ENCODE results near the gene PARN. TPM values are rescaled to one million over a fixed set of nuclear protein-coding genes. Genes with fewer than 3 reads are reported as not detected.
"Not testable (repeated sequence)": the region's sequence is repeated elsewhere in the genome, so short reads cannot be mapped to it uniquely, and the experiment has no call there.

Gene PARN
- total RNA-seq, 1 donor from 2014 or later, result 24.5 TPM

DNA sequence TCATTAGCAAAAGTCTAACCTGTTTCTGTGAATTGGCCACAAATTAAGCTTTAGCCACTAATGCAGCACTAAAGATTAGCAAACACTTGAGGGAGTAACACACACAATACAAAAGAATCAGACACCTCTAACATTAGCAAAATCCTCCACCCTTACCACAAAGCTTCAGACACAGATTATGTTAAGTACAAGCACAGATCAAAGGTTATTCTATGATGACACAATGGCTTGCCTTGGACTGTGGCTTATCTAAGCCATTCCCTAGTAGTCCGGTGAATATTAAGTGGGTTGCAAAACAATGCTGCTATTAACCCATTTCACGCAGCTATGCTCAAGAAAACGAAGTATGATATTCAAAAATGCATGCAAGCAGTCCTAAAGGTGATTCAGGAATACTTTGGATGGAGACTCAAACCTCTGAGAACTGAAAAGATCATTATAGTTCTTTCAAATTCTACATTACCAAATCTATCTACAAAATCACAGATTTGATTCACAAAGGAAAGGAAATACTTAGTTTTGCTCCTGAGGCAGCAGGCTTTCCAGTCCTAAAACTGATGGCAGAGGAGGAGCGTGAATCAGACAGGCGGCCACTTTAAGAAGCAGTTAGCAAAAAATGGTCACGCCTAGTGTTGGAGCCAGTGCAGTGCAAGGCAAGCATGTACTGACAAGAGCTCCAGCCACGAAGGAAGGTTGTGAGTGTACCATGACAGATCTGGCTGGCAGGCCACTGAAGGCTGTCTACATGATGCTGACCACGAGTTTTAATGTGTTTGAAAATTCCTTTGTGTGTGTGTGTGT is 67.2 kb downstream of the PARN start:
- H3K27ac ChIP-seq (ENCODE audit: low read depth, low read length), result no peak overlapping the region
- peaks cover 0 to 22% (median 0%) of the 10 kb centered on the region in 3 donors for H3K4me1 ChIP-seq (ENCODE audit: control insufficient read depth in 3 of 3, insufficient read depth in 3 of 3, low read length in 3 of 3)
- no peaks in the 10 kb centered on the region for H3K9me3 ChIP-seq (ENCODE audit: control insufficient read depth in 3 of 3, low read length in 3 of 3)
- peaks cover 0 to 3% (median 2%) of the 10 kb centered on the region in 3 donors for H3K36me3 ChIP-seq (ENCODE audit: control insufficient read depth in 3 of 3, insufficient read depth in 3 of 3, low read length in 3 of 3)
- no peak overlapping the region for H3K9ac ChIP-seq (ENCODE audit: low read depth in 1 of 3, low read length in 3 of 3)
- H3K4me3 ChIP-seq (ENCODE audit: low read length in 3 of 3), result no peak overlapping the region
- no peaks in the 10 kb centered on the region for H3K27me3 ChIP-seq (ENCODE audit: control insufficient read depth in 3 of 3, insufficient read depth in 3 of 3, low read length in 3 of 3)

DNA sequence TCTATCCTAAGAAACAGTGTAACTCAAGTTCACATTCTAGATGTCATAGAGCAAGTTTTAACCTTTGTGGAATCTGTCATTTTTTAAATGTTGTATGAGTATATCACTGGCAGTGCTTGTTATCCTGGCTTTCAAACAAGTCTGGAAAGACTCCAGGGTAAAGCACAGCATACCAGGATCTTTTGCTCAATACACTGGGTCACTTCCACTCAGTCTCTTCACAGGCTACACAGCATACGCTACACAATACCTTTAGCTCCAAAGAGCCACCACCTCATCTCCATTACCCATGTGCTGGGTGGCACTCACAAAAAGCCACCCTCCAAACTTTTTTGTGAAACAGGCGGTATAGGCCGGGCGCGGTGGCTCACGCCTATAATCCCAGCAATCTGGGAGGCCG is 69.5 kb downstream of the PARN start:
- Histone ChIP-seq H3K27me3 (ENCODE audit: control insufficient read depth in 3 of 3, insufficient read depth in 3 of 3, low read length in 3 of 3) (no peaks in the 10 kb centered on the region), H3K36me3 (ENCODE audit: control insufficient read depth in 3 of 3, insufficient read depth in 3 of 3, low read length in 3 of 3) (peaks cover 0 to 2% (median 0%) of the 10 kb centered on the region in 3 donors), H3K4me1 (ENCODE audit: control insufficient read depth in 3 of 3, insufficient read depth in 3 of 3, low read length in 3 of 3) (peaks cover 0 to 20% (median 0%) of the 10 kb centered on the region in 3 donors), H3K9ac (ENCODE audit: low read depth in 1 of 3, low read length in 3 of 3) (no peak overlapping the region), H3K4me3 (ENCODE audit: low read length in 3 of 3) (no peak overlapping the region), H3K27ac (ENCODE audit: low read depth, low read length) (no peak overlapping the region), H3K9me3 (ENCODE audit: control insufficient read depth in 3 of 3, low read length in 3 of 3) (no peaks in the 10 kb centered on the region)

DNA sequence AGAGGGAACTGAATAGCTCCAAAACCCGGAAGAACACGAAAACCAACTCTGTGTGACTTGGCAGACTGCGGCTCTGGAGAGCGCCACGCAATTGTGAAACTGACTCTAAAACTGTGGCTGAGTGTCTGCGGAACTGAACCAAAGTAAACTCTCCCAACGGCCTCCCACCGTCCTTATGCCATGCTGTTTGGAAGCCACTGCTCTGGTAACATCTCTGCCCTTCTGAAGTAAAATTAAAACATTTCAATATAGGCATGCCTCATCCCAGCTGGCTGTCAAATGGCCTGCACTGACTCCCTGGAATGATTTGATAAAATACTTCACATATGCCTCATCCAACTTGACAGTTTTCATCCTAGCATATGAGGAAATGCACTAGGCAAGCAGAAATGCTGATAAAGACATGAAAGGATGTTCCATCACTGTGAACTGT is 70.2 kb downstream of the PARN start:
- H3K27ac ChIP-seq (ENCODE audit: low read depth, low read length), result no peak overlapping the region

DNA sequence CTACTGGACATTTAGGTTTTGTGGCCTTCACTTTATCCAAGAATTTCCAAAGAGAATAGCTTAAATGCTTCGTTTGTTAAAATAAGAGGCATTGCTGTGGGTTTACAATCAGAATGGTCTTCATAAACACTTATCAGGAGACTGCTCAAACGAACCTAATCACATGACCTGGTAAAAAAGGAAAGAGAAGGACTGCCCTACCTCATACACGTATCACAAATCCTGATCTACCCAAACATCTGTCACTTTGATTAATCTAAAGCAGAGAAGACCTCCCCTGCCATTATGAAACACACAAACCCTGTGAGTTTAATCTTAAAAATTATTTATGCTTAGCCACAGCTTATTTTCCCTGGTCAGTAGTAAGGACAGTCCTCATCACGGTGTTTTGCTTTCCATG is 76.6 kb downstream of the PARN start:
- H3K27ac ChIP-seq (ENCODE audit: low read depth, low read length), result no peak overlapping the region
- H3K27me3 ChIP-seq (ENCODE audit: control insufficient read depth in 3 of 3, insufficient read depth in 3 of 3, low read length in 3 of 3), result no peaks in the 10 kb centered on the region
- no peaks in the 10 kb centered on the region for H3K36me3 ChIP-seq (ENCODE audit: control insufficient read depth in 3 of 3, insufficient read depth in 3 of 3, low read length in 3 of 3)
- peaks cover 10 to 17% (median 14%) of the 10 kb centered on the region in 3 donors for H3K4me1 ChIP-seq (ENCODE audit: control insufficient read depth in 3 of 3, insufficient read depth in 3 of 3, low read length in 3 of 3)
- H3K9me3 ChIP-seq (ENCODE audit: control insufficient read depth in 3 of 3, low read length in 3 of 3), result no peaks in the 10 kb centered on the region
- H3K4me3 ChIP-seq (ENCODE audit: low read length in 3 of 3), result no peak overlapping the region
- no peak overlapping the region for H3K9ac ChIP-seq (ENCODE audit: low read depth in 1 of 3, low read length in 3 of 3)

More for the DNA sequence above, 70.2 kb downstream of the PARN start:
- H3K9ac ChIP-seq (ENCODE audit: low read depth in 1 of 3, low read length in 3 of 3), result peak overlapping the region in 1 of 3 donors; percentile 14
- H3K9me3 ChIP-seq (ENCODE audit: control insufficient read depth in 3 of 3, low read length in 3 of 3), result no peaks in the 10 kb centered on the region
- H3K4me3 ChIP-seq (ENCODE audit: low read length in 3 of 3), result no peak overlapping the region
- no peaks in the 10 kb centered on the region for H3K27me3 ChIP-seq (ENCODE audit: control insufficient read depth in 3 of 3, insufficient read depth in 3 of 3, low read length in 3 of 3)
- peaks cover 0 to 15% (median 0%) of the 10 kb centered on the region in 3 donors for H3K4me1 ChIP-seq (ENCODE audit: control insufficient read depth in 3 of 3, insufficient read depth in 3 of 3, low read length in 3 of 3)
- peaks cover 0 to 2% (median 0%) of the 10 kb centered on the region in 3 donors for H3K36me3 ChIP-seq (ENCODE audit: control insufficient read depth in 3 of 3, insufficient read depth in 3 of 3, low read length in 3 of 3)

DNA sequence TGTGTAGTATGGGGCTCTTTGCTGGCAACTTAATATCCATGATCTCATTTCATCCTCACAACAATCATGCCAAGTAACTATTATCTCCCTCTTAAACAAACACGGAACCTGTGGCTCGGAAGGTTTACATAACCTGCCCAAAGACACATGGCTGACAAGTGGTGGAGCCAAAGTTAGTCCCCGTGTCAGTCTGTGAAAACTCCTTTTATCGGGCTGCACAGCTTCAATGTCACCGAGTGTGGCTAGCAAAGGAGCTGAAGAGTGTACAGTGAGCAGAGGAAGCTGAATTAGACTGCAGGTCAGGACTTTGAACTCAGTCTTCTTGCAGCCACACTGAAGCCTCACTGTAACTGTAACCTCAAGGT is 80.3 kb downstream of the PARN start:
- Histone ChIP-seq H3K4me1 (ENCODE audit: control insufficient read depth in 3 of 3, insufficient read depth in 3 of 3, low read length in 3 of 3) (peaks cover 10 to 17% (median 14%) of the 10 kb centered on the region in 3 donors), H3K27ac (ENCODE audit: low read depth, low read length) (peak overlapping the region; percentile 10), H3K36me3 (ENCODE audit: control insufficient read depth in 3 of 3, insufficient read depth in 3 of 3, low read length in 3 of 3) (no peaks in the 10 kb centered on the region)

DNA sequence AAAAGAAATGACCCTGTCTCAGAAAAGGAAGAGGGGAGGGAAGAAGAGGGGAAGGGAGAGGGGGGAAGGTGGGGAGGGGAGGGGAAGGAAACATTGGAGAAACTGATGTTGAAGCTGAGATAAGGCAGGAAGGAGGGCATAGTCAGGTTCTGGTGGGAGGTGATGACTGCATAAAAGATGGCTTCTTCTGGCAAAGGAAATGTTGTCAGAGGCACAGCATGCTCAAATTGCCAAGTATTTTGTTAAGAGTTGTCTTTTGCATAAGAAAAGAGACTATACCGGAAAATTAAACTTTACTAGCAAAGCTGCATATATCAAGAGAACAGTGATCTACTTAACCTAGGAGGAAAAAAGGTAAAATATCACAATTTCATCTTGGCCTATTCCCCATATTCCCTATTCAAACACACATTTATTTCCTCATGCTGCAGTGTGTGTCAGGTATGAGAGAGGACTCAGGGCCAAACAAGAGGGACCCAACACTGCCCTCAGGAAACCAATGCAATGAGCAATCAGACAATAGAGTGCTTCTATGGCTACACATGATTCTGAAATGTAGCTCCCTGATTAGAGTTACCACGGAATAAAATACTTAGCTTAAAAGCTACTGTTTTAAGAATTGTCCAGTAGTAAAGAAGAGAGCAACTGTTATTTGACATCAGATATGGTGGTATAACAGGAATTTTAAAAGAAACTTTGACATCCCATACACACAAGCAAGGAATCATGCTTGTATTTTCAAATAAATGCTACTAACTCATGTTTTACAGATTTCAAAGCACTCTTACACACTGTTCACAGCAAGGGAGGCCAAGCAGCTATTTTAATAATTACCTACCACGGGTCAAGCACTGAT is 80.9 kb downstream of the PARN start:
- H3K4me3 ChIP-seq (ENCODE audit: low read length in 3 of 3), result no peak overlapping the region
- peaks cover 10 to 17% (median 14%) of the 10 kb centered on the region in 3 donors for H3K4me1 ChIP-seq (ENCODE audit: control insufficient read depth in 3 of 3, insufficient read depth in 3 of 3, low read length in 3 of 3)
- H3K9ac ChIP-seq (ENCODE audit: low read depth in 1 of 3, low read length in 3 of 3), result peak overlapping the region in 1 of 3 donors; percentile 73
- H3K9me3 ChIP-seq (ENCODE audit: control insufficient read depth in 3 of 3, low read length in 3 of 3), result no peaks in the 10 kb centered on the region
- H3K36me3 ChIP-seq (ENCODE audit: control insufficient read depth in 3 of 3, insufficient read depth in 3 of 3, low read length in 3 of 3), result peaks cover 0 to under 1% (median 0%) of the 10 kb centered on the region in 3 donors
- H3K27ac ChIP-seq (ENCODE audit: low read depth, low read length), result peak overlapping the region; percentile 10
- H3K27me3 ChIP-seq (ENCODE audit: control insufficient read depth in 3 of 3, insufficient read depth in 3 of 3, low read length in 3 of 3), result no peaks in the 10 kb centered on the region

More for the DNA sequence above, 80.3 kb downstream of the PARN start:
- Histone ChIP-seq H3K9ac (ENCODE audit: low read depth in 1 of 3, low read length in 3 of 3) (peak overlapping the region in 1 of 3 donors; percentile 73), H3K4me3 (ENCODE audit: low read length in 3 of 3) (peak overlapping the region in 1 of 3 donors; percentile 37), H3K9me3 (ENCODE audit: control insufficient read depth in 3 of 3, low read length in 3 of 3) (no peaks in the 10 kb centered on the region), H3K27me3 (ENCODE audit: control insufficient read depth in 3 of 3, insufficient read depth in 3 of 3, low read length in 3 of 3) (no peaks in the 10 kb centered on the region)

DNA sequence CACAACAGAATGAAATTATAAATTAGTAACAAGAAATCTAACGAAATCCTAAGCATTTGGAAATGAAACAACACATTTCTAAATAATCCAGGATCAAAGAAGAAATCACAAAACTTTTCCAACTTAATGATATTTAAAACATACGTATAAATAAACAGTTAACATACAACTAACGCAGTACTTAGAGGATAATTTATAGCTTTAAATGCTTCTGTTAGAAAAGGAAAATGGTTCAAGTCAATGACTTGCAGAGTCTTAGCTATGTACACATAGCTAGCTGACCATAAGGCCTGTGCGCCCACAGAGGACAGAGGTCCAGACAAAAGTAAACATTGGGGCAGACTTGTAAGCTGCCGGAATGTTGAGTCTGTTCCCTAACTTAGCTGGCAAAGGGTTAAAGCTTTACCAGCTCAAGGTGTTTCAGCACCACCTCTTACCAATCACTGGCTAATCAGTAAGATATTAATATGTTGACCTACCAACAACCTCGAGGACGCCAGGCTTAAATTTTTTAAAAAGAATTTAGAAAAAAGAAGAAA is 84.6 kb downstream of the PARN start:
- peaks cover 0 to 5% (median 0%) of the 10 kb centered on the region in 3 donors for H3K36me3 ChIP-seq (ENCODE audit: control insufficient read depth in 3 of 3, insufficient read depth in 3 of 3, low read length in 3 of 3)
- no peak overlapping the region for H3K4me3 ChIP-seq (ENCODE audit: low read length in 3 of 3)
- no peak overlapping the region for H3K9ac ChIP-seq (ENCODE audit: low read depth in 1 of 3, low read length in 3 of 3)
- no peak overlapping the region for H3K27ac ChIP-seq (ENCODE audit: low read depth, low read length)
- no peaks in the 10 kb centered on the region for H3K9me3 ChIP-seq (ENCODE audit: control insufficient read depth in 3 of 3, low read length in 3 of 3)
- H3K27me3 ChIP-seq (ENCODE audit: control insufficient read depth in 3 of 3, insufficient read depth in 3 of 3, low read length in 3 of 3), result no peaks in the 10 kb centered on the region
- peaks cover 9 to 12% (median 10%) of the 10 kb centered on the region in 3 donors for H3K4me1 ChIP-seq (ENCODE audit: control insufficient read depth in 3 of 3, insufficient read depth in 3 of 3, low read length in 3 of 3)

DNA sequence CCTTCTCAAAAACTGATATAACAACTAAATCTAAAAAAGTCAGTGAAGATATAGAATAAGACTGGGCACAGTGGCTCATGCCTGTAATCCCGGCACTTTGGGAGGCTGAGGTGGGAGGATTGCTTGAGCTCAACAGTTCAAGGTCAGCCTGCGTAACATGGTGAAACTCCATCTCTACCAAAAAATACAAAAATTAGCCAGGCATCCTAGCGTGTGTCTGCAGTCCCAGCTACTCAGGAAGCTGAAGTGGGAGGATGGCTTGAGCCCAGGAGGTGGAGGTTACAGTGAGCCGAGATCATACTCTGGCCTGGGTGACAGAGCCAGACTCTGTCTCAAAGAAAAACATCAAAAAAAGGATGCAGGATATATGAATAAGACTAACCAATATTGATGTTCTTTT is 85.2 kb downstream of the PARN start:
- H3K9me3 ChIP-seq (ENCODE audit: control insufficient read depth in 3 of 3, low read length in 3 of 3); H3K9ac ChIP-seq (ENCODE audit: low read depth in 1 of 3, low read length in 3 of 3); H3K36me3 ChIP-seq (ENCODE audit: control insufficient read depth in 3 of 3, insufficient read depth in 3 of 3, low read length in 3 of 3); H3K4me3 ChIP-seq (ENCODE audit: low read length in 3 of 3); H3K4me1 ChIP-seq (ENCODE audit: control insufficient read depth in 3 of 3, insufficient read depth in 3 of 3, low read length in 3 of 3); H3K27ac ChIP-seq (ENCODE audit: low read depth, low read length); H3K27me3 ChIP-seq (ENCODE audit: control insufficient read depth in 3 of 3, insufficient read depth in 3 of 3, low read length in 3 of 3): not testable (repeated sequence)

DNA sequence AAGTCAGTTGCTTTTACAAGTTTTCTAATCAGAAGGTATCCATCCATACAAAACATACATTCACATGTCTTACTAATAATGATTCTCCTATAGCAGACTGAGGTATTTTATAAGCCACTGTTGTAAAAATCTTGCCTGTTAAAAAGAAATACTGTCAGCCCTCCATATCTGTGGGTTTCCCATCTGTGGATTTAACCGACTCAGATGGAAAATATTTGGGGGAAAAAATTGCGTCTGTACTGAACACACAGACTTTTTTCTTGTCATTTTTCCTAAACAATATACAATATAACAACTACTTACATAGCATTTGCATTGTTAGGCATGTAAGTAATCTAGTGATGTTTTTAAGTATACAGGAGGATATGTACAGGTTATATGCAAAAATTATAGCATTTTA is 90.4 kb downstream of the PARN start:
- Histone ChIP-seq H3K4me3 (ENCODE audit: low read length in 3 of 3) (no peak overlapping the region), H3K27ac (ENCODE audit: low read depth, low read length) (no peak overlapping the region), H3K4me1 (ENCODE audit: control insufficient read depth in 3 of 3, insufficient read depth in 3 of 3, low read length in 3 of 3) (no peaks in the 10 kb centered on the region), H3K27me3 (ENCODE audit: control insufficient read depth in 3 of 3, insufficient read depth in 3 of 3, low read length in 3 of 3) (no peaks in the 10 kb centered on the region), H3K36me3 (ENCODE audit: control insufficient read depth in 3 of 3, insufficient read depth in 3 of 3, low read length in 3 of 3) (peaks cover 0 to 5% (median 0%) of the 10 kb centered on the region in 3 donors), H3K9ac (ENCODE audit: low read depth in 1 of 3, low read length in 3 of 3) (no peak overlapping the region), H3K9me3 (ENCODE audit: control insufficient read depth in 3 of 3, low read length in 3 of 3) (no peaks in the 10 kb centered on the region)

Data from skeletal muscle tissue (tissue), 4 donors.